ENCODE data around the gene TMEM205.

TMEM205 gene

DNA sequence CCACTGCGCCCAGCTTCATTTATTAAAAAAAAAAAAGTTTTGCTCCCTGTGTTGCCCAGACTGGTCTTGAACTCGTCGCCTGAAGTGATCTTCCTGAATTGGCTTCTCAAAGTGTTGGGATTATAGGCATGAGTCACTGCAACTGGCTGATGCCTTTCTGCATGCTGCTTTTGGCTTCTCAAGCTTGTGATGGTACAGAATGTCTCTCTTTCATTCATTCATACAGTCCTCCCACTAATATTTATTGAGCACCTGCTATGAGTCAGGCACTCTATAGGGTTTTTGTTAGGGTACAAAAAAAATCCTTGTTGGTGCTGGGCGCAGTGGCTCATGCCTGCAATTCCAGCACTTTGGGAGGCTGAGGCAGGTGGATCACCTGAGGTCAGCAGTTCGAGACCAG, 41.1 kb downstream of the TMEM205 start:
- no peak overlapping the region for H3K4me3 ChIP-seq (ENCODE audit: low read depth, low read length)

- H3K4me3 ChIP-seq (ENCODE audit: low read depth, low read length), result no peak overlapping the region
Measured at GRCh38 chr19:11300811-11301120, 45.3 kb downstream of the TMEM205 start.

DNA sequence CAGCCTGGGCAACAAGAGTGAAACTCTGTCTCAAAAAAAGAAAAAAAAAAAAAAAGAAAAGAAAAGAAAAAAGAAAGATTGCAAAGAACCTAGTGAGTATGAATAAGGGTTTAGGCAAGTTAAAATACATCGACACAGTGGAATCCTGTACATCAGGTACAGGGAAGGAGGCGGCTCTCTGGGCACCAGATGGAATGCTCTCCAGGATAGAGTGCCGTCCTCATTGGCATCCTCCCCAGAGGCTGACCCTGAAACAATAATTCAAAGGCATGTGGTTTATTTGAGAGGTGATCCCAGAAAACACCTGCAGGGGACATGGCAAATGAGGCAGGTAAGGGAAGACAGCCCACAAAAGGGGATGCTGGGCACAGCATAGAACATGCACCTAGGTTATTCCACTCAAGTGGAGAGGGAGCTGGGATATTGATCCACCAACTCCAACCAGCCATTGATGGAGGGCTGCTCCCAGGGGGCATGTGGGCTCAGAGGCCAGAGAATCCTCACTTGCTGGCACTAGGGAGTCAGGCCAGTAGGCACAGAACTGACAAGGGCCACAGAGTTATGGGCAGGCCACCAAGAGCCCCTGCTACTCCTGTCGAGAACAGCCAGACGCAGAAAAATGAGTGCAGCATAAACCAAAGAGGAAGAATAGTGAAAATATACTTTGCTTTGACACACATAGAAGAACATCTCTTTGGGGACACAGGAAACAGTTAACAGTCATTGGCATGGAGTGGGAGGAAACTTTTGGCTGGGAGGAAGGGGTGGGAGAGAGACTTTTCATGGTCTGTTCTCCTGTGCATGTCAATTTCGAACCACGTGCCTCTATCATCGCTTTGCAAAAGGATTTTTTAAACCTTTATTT, 45.9 kb downstream of the TMEM205 start:
- no peak overlapping the region for H3K4me3 ChIP-seq (ENCODE audit: low read depth, low read length)

DNA sequence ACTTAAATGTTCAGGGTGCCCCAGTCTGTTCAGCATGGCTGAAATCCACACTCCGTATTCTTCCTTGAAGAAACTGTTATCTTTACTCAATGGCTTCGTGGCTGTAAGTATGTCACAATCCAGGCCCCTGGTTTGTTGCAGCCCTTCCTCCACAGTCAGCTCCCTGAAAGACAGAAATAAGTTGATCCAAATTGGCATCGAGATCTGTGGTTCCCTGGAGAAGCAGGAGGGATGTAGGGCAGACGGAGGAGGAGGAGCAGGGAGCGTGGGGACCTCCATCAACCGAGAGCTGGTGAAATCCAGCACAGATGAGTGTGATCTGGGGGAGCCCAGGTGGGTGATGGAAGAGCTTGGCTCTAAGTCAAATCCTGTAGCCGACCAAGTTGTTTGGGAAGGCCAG, 49.8 kb downstream of the TMEM205 start:
- no peak overlapping the region for H3K4me3 ChIP-seq (ENCODE audit: low read depth, low read length)

- no peak within 1 kb of the TSS for H3K4me3 ChIP-seq (ENCODE audit: low read depth, low read length)
Measured at GRCh38 chr19:11295665-11296245, 50.3 kb downstream of the TMEM205 start, which contains the start of gene TSPAN16. Gene TSPAN16, plus strand, starts transcription at chr19:11296160. Its CDS starts 138 bp downstream, at chr19:11296298.

DNA sequence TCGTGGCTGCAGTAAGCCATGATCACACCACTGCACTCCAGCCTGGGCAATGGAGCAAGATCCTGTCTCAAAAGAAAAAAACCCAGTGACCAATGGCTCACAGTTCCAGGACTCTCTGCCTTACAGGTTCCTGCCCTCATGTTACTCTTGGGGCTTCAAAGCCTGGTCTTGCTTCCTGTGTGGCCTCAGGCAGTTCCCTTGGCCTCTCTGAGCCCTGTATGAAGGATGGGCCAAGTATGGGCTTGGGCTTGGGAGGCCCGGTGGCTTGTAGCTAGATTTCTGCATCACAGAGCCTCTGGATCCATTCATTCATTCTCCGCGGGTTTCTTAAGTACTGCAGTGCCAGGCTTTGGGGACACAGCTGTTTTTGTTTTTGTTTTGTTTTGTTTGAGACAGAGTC, 50.9 kb downstream of the TMEM205 start:
- H3K4me3 ChIP-seq (ENCODE audit: low read depth, low read length), result no peak overlapping the region

DNA sequence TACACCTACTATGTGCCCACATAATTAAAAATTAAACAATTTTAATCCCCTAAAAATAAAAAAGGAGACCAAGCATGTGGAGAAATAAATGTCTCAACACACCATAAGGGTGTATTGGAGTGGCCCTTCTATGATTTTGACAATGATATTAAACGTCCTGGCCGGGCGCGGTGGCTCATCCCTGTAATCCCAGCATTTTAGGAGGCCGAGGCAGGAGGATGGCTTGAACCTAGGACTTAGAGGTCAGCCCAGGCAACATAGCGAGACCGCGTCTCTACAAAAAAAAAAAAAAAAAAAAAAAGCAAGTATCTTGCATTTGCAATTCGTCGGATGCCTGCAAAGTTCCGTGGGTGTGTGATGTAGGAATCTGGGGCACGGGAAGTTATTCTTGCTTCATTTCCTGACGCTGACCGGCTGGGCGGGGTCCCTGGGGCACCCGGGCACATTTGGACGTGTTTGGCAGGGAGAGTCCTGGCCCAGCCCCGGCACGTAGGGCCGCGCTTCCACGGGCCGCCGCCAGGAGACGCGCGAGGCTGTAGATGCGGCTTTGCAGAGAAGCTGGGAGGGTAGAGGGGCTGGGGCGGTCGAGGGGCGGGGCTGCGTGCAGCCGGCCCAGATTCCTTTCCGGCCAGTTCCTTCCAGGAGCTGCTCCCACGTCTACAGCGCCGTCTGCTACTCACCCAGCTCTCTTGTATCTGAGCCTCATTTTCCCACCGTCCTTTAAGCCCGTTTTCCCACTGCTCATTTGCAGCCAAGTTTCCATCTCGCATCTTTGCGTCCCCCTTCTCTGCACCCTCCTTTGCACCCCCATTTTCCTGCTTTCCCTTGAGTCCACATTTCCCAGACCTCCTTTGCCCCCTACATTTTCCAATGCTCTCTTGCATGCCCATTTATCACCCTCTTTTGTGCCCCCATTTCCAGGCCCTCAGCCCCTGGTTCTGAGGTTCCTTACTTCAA, 52.4 kb downstream of the TMEM205 start:
- no peak overlapping the region for H3K4me3 ChIP-seq (ENCODE audit: low read depth, low read length)
